Measurements from ENCODE around the gene SLC39A10.

Gene SLC39A10

GRCh38 chr2:195730912-195731311 is 73.9 kb downstream of the SLC39A10 start:
- no peak for DNase-seq (ENCODE audit: low read depth)

DNA sequence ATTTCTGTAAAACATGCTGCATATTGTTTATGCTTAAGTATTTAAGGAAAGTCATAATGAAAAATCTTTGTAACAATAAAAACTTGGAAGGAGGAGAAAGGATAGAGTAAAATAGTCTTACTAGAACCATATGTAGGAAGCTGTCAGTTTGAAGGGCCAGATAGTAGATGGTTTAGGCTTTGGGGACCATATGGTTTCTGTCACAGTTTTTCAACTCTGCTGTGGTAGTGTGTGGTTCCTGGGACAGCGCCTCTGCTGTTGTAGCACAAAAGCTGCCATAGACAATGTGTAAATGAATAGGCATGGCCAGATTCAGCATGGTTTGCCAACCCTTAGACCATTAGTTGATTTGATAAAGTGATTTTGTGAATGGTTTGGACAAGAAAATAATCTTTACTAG is 75.5 kb downstream of the SLC39A10 start:
- DNase-seq (ENCODE audit: low read depth) = no peak

DNA sequence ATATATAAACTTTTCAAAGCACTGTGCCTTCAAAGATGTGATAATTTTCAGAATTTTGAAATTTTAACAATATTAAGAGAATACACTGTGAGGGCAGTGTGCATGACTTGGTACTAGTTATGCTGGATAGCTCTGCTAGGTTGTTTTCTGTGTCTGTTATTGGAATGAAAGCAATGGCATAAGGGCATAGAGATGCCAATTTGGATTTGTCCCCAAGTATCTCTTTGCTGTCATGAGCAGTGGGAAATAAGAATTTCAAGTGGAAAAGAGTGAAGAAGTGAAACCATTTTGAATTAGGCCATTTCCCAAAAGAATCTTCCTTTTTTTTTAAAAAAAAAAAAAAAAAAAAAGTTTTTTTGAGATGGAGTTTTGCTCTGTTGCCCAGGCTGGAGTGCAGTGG is 76.8 kb downstream of the SLC39A10 start:
- DNase-seq (ENCODE audit: low read depth) = no peak

- DNase-seq (ENCODE audit: low read depth) = no peak
Observed at GRCh38 chr2:195734395-195734794, 77.4 kb downstream of the SLC39A10 start.

DNA sequence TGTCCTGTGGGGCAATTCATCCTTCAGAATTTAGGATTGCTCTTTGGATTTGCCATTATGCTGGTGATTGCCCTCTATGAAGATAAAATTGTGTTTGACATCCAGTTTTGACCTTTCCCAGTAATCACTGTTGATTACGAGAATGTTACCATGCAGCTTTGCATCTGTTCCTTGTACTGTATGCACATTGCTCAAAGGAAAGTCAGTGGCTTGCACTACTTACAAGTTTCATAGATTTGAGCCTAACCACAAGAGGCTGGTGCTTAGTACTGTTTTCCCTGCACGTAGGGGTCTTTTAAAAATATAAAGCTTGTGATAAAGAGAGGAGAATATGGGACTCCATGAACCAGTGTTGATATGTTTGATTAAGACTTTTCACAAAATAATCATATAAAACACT is 77.9 kb downstream of the SLC39A10 start:
- DNase-seq (ENCODE audit: low read depth) = no peak

DNA sequence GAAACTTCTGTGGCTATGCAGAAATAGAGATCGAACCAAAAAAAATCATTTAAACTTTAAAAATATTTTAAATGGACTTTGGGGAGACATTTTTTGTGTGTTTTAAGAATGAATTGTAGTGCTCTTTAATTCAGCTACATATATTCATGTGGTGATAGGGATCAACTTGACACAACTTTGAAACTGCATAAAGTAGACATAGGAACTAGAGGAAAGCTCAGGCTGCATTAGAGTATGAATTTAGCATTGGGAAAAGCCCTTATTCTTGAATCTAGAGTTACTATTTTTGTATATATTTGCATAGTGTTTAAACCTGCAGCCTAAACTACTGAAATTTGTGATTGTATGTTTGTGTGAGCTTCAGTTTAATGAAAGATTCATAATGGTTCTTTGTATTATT is 78.3 kb downstream of the SLC39A10 start:
- no peak for DNase-seq (ENCODE audit: low read depth)

DNA sequence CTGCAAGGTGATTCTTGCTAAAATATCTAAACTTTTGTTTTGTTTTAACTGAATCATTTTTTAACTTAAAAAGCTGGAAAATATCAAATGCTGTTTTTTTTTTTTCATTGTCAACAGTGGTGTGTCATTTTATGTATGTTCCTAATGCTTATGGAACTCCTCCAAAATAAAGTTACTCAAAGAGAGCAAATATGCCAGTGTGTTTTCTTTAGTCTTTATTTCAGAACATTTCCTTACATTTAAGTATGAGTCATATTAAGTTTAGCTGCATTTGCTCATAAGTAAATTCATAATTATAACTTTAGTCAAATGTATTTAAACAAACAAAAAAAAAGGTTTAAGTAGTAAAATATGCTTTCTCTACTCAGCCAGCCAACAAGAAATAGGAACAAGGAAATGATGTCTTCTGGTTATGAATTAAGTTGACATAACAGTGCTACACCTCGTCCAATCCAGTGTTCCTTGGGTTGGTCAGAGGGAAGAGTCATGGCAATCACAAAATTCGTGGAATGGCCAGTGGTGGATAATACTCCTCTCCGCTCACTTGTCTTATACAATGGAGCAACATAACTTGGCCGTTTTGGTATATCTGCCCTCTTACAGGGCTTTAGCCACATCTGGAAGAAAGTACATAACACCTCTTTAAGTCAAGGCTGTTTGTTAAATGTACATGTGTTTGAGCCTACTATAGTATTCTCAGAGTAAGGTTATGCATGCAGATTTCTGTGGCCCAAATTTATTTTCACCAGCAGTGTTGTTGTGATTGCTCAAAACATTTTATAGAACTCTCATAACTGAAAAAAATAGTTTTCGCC is 80.7 kb downstream of the SLC39A10 start:
- no peak for DNase-seq (ENCODE audit: low read depth)

DNA sequence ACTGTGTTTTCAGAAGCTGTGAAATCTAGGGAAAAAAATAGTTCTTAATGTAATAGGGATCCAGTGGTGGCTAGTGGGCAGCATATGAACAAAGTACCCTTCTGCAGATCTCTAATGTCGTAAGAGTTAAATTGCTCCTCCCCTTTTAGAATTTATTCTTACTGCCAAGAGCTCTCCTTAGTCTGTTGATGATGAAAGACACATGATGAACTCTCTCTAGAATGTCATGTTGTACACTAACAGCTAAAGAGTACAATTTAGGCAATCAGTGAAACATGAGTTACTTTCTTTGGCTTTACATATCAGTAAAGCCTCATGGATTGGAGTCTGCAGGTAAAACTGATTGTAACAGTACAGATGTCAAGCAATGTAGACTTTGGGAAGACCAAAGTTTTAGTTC is 84.2 kb downstream of the SLC39A10 start:
- no peak for DNase-seq (ENCODE audit: low read depth)

DNA sequence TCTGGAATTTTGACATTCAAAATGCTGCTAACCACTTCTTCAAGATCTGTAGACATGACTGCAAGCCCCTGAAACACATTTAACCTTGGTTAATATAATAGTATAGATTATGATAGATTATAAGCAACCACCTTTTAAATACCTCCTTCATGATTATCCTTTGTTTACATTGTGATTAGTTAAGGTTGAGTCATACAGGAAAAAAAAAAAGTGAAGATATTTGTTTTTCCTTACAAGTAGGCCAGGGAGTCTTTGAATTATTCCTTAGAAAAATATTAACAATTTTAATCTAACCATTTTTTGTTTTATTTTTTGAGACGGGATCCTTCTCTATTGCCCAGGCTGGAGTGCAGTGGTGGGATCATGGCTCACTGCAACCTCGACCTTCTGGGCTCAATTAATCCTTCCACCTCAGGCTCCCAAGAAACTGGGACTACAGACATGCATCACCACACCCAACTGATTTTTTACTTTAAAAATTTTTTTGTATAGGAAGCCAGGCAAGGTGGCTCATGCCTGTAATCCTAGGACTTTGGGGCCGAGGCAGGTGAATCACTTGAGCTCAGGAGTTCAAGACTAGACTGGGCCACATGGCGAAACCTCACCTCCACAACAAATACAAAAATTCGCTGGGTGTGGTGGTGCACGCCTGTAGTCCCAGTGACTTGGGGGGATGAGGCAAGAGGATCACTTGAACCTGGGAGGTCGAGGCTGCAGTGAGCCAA is 99.4 kb downstream of the SLC39A10 start:
- no peak for DNase-seq (ENCODE audit: low read depth)

DNA sequence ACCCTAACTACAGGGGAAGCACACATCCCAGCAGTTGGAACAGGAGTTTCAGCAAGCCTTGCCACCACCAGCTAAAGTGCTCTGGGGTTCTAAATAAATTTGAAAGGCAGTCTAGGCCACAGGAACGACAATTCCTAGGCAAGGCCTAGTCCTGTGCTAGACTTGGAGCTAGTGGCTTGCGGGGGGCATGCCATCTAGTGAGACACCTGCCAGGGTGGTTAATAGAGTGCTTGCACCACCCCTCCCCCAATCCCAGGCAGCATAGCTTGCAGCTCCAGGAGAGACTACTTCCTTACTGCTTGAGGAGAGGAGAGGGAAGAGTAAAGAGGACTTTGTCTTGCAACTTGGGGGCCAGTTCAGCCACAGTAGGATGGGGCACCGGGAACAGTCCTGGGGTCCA is 101.8 kb downstream of the SLC39A10 start:
- DNase-seq (ENCODE audit: low read depth) = no peak

GRCh38 chr2:195759877-195760276 is 102.9 kb downstream of the SLC39A10 start:
- no peak for DNase-seq (ENCODE audit: low read depth)

GRCh38 chr2:195763866-195764265 is 106.8 kb downstream of the SLC39A10 start:
- no peak for DNase-seq (ENCODE audit: low read depth)

- DNase-seq (ENCODE audit: low read depth) = no peak
Observed at GRCh38 chr2:195766691-195767090, 109.7 kb downstream of the SLC39A10 start.

GRCh38 chr2:195768431-195768830 is 111.4 kb downstream of the SLC39A10 start:
- DNase-seq (ENCODE audit: low read depth) = no peak

DNA sequence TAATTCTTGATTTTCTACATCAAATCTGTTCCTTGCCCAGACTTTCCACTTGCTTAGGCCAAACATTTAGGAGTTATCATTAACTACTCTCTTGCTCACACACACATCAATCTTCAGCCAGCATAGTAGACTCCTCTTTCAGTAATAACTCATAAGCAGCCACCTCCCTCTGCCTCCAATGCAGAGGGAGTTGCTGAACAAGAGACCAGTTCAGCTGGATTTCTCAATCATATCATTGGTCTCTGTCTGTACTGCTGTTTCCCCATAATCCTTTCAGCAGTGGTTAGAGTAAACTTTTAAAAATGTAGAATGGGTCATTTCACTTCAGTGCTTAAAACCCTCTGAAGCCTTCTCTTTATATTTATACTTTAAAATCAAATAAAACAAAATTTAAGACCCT is 112.9 kb downstream of the SLC39A10 start:
- DNase-seq (ENCODE audit: low read depth) = no peak

GRCh38 chr2:195779491-195779890 is 122.5 kb downstream of the SLC39A10 start:
- no peak for DNase-seq (ENCODE audit: low read depth)

DNA sequence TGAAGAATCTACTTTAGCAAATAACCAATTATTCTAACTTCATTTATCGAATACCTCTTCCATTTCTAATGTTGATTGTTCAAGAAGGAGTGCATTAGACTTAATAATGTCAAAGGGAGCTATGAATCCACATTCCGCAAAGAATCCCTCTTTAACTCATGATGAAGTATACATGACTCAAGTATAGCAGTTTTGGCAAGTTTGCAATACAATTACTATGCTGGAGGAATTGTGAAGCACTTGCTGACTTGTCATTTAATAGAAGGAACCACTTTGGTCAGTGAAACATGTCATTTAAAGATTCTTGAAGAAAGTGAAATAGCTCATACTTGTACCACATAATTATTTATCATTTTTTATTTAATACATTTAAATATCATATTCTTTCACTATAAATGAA is 125.1 kb downstream of the SLC39A10 start:
- no peak for DNase-seq (ENCODE audit: low read depth)
